Right lobe of liver (tissue), 4 donors: Measurements from ENCODE around the gene HES6.

Source experiments
- POLR2A ChIP-seq: fragments of 450-650 bp; IDR thresholded peaks from one replicate; pipeline ENCODE4 v1.6.1; 2017; ENCODE audit warnings: antibody characterized with exemption, mild to moderate bottlenecking
- TF ChIP-seq, protein P1 (sequence below), 4 donors: fragments of 200-600 bp in 3 of 4; fragments of 450-650 bp in 1 of 4; IDR thresholded peaks; one replicate each; pipeline versions ENCODE4 v1.5.1 to v1.8.0; 2016 to 2022; ENCODE audit warnings: antibody characterized with exemption in 4 of 4, mild to moderate bottlenecking in 2 of 4
- donor health status: DM: no; HTN: no; CAD: no.
- donor health status: DM: no; HTN: no; CAD: no.
- donor health status: DM: no; HTN: yes; CAD: no.

GRCh38 chr2:238247002-238247822 is 7.4 kb upstream of the HES6 start:
- no peak for TF ChIP-seq POLR2A
- TF ChIP-seq, protein P1, sequence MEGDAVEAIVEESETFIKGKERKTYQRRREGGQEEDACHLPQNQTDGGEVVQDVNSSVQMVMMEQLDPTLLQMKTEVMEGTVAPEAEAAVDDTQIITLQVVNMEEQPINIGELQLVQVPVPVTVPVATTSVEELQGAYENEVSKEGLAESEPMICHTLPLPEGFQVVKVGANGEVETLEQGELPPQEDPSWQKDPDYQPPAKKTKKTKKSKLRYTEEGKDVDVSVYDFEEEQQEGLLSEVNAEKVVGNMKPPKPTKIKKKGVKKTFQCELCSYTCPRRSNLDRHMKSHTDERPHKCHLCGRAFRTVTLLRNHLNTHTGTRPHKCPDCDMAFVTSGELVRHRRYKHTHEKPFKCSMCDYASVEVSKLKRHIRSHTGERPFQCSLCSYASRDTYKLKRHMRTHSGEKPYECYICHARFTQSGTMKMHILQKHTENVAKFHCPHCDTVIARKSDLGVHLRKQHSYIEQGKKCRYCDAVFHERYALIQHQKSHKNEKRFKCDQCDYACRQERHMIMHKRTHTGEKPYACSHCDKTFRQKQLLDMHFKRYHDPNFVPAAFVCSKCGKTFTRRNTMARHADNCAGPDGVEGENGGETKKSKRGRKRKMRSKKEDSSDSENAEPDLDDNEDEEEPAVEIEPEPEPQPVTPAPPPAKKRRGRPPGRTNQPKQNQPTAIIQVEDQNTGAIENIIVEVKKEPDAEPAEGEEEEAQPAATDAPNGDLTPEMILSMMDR (IDR thresholded peaks at IDR 0.05), result no peak
